GM10266 (cell line): ENCODE results near the gene GALNT18.

Experiments
- DNase-seq: peaks from one replicate; pipeline ENCODE4 v3.0.0; 2012; ENCODE audit errors: extremely low spot score
- TF ChIP-seq, protein P1 (sequence below): IDR thresholded peaks from 2 replicates; pipeline ENCODE4 v1.5.1; 2012; ENCODE audit warnings: mild to moderate bottlenecking, low read depth; ENCODE audit not compliant: control insufficient read depth, insufficient read depth; ENCODE audit errors: missing control alignments

GALNT18 gene

DNA sequence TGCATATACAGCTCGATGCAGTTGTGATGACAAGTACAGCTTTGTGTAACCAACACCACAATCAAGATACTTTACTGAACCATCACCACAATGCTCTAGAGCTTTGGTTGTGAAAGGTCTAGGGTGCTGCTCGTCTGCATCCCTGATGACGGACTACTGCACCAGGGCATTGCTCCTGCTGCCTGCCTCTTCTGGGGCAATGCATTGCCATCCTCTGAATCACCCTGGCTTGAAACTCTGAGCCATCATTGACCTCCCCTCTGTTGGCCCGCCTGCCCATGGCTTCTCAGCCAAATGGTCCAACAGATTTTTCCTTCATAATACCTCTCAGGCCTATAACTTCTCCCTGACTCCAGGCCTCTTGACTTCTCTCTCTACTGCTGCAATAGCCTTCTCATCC lies 191.4 kb downstream of the GALNT18 start:
- no peak for DNase-seq
- TF ChIP-seq, protein P1, sequence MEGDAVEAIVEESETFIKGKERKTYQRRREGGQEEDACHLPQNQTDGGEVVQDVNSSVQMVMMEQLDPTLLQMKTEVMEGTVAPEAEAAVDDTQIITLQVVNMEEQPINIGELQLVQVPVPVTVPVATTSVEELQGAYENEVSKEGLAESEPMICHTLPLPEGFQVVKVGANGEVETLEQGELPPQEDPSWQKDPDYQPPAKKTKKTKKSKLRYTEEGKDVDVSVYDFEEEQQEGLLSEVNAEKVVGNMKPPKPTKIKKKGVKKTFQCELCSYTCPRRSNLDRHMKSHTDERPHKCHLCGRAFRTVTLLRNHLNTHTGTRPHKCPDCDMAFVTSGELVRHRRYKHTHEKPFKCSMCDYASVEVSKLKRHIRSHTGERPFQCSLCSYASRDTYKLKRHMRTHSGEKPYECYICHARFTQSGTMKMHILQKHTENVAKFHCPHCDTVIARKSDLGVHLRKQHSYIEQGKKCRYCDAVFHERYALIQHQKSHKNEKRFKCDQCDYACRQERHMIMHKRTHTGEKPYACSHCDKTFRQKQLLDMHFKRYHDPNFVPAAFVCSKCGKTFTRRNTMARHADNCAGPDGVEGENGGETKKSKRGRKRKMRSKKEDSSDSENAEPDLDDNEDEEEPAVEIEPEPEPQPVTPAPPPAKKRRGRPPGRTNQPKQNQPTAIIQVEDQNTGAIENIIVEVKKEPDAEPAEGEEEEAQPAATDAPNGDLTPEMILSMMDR = no peak

GRCh38 chr11:11428714-11429113 lies 193.1 kb downstream of the GALNT18 start:
- DNase-seq = no peak
- TF ChIP-seq, protein P1 = no peak

- DNase-seq = no peak
Observed at GRCh38 chr11:11427542-11427941, 194.3 kb downstream of the GALNT18 start.

DNA sequence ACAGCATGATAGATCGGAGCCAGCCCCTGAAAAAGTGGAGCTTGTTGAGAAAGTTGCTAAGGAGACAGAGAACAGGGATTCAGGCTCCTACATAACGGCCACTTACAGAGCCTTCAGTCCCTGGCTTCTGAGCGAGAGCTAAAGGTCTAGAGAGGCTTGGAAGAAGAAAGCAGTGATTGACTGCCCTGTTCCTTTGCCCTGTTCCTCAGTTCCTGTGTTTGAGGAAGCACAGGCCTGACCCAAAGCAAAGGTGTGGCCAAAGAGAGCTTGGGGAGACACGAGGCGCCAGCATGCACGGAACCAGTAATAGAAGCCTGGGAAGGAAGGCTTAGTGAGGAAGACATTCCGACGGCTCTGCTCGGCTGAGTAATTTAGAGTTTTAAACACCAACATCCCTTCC lies 194.7 kb downstream of the GALNT18 start:
- TF ChIP-seq, protein P1 = no peak

More at GRCh38 chr11:11427542-11427941, 194.3 kb downstream of the GALNT18 start:
- TF ChIP-seq, protein P1 = no peak

GRCh38 chr11:11426226-11426952 lies 195.4 kb downstream of the GALNT18 start:
- TF ChIP-seq, protein P1 = no peak
- DNase-seq = no peak

More for the DNA sequence above, 194.7 kb downstream of the GALNT18 start:
- no peak for DNase-seq

DNA sequence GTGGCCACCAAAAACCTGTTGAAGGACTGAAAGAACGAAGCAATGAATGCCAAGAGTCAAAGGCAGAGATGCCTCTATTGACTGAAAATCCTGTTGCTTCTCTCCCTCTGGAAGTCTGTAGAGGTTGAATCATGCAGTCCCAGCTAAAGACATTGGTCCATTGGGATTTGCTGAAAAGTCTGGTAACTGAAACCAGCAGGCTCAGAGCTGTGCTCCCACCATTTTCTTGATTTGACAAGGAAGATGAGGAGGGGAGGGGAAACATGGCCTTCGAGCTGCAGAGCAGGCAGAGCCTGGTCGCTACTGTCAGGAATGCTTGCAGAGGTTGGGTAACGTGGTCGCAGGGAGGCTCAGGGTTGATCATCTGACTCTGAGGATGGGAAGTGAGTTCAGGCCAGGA lies 196.0 kb downstream of the GALNT18 start:
- no peak for DNase-seq
- TF ChIP-seq, protein P1 = no peak

- no peak for DNase-seq
- TF ChIP-seq, protein P1 = no peak
Observed at GRCh38 chr11:11424688-11425087, 197.1 kb downstream of the GALNT18 start.
